SK-N-SH (cell line): ENCODE measurements around the gene POLR3B. TPM values are rescaled to one million over a fixed set of nuclear protein-coding genes. Genes with fewer than 3 reads are reported as not detected.
A peak's percentile ranks its signal among the peaks of the same experiment; 100 is the strongest.

Experiments used
- CTCF ChIA-PET: fragments of 300-600, 350-600 bp; formaldehyde crosslinking; extraction: SDS; loops from one replicate; lab custom pipeline; 2021; lab: Yijun Ruan, JAX
- POLR2A ChIA-PET: fragments of 350-600 bp; sonication (Branson Sonifier 250); formaldehyde crosslinking; extraction: SDS; loops from one replicate; lab custom pipeline; 2020; ENCODE audit warnings: antibody characterized with exemption, inconsistent platforms; lab: Yijun Ruan, JAX
- DNase-seq: peaks from one replicate; pipeline ENCODE4 v3.0.0; 2012
- H2AFZ ChIP-seq: fragments of 200-600 bp; sonication (generic); 2 replicates; pipeline ENCODE4 v1.8.1; 2016; ENCODE audit warnings: antibody characterized with exemption, mild to moderate bottlenecking, low read depth
- H3F3A ChIP-seq: fragments of 200-600 bp; sonication (generic); replicated peaks from 2 replicates; pipeline ENCODE3; 2016; ENCODE audit warnings: antibody characterized with exemption, mild to moderate bottlenecking; ENCODE audit not compliant: insufficient read depth
- H3K27ac ChIP-seq, 2 experiments: fragments of 200-500 bp in 1 of 2; fragments of 200-600 bp in 1 of 2; sonication (Bioruptor generic) in 1 of 2; sonication (generic), shearing (Covaris generic) in 1 of 2; 2 replicates each; pipeline versions ENCODE4 v1.5.1 to v1.6.1; 2014 to 2016; ENCODE audit warnings: low read depth in 2 of 2, inconsistent platforms in 1 of 2, low read length in 1 of 2, mild to moderate bottlenecking in 1 of 2, mixed read lengths in 1 of 2
- H3K27me3 ChIP-seq: fragments of 200-600 bp; sonication (generic), shearing (Covaris generic); 2 replicates; pipeline ENCODE4 v1.6.1; 2016; ENCODE audit warnings: mixed run types; ENCODE audit not compliant: insufficient read depth
- H3K36me3 ChIP-seq, 2 experiments: fragments of 200-500 bp in 1 of 2; fragments of 200-600 bp in 1 of 2; sonication (Bioruptor generic) in 1 of 2; sonication (generic) in 1 of 2; replicated peaks in 1 of 2; 2 replicates each; pipeline versions ENCODE3 to v1.5.1; 2014 to 2016; ENCODE audit warnings: low read length in 1 of 2, mild to moderate bottlenecking in 1 of 2; ENCODE audit not compliant: insufficient read depth in 2 of 2, control insufficient read depth in 1 of 2
- H3K4me1 ChIP-seq, 2 experiments: fragments of 200-500 bp in 1 of 2; fragments of 200-600 bp in 1 of 2; sonication (Bioruptor generic) in 1 of 2; sonication (generic), shearing (Covaris generic) in 1 of 2; 2 replicates each; pipeline versions ENCODE4 v1.5.1 to v1.6.1; 2014 to 2016; ENCODE audit warnings: low read depth in 1 of 2, low read length in 1 of 2, mixed run types in 1 of 2; ENCODE audit not compliant: insufficient read depth in 2 of 2, control insufficient read depth in 1 of 2
- H3K4me2 ChIP-seq: fragments of 200-600 bp; sonication (generic), shearing (Covaris generic); 2 replicates; pipeline ENCODE4 v1.6.1; 2017; ENCODE audit warnings: mixed run types
- H3K4me3 ChIP-seq, 2 experiments: fragments of 200-500 bp in 1 of 2; fragments of 200-600 bp in 1 of 2; sonication (Bioruptor generic) in 1 of 2; sonication (generic), shearing (Covaris generic) in 1 of 2; 2 replicates each; pipeline versions ENCODE4 v1.5.1 to v1.8.1; 2014 to 2016; ENCODE audit warnings: low read depth in 2 of 2, inconsistent platforms in 1 of 2, low read length in 1 of 2, mild to moderate bottlenecking in 1 of 2, mixed read lengths in 1 of 2, moderate library complexity in 1 of 2
- H3K79me2 ChIP-seq: fragments of 200-600 bp; sonication (generic); 2 replicates; pipeline ENCODE4 v1.8.1; 2017; ENCODE audit warnings: mild to moderate bottlenecking; ENCODE audit not compliant: insufficient read depth
- H3K9ac ChIP-seq: fragments of 200-600 bp; sonication (generic); 2 replicates; pipeline ENCODE4 v1.6.1; 2017; ENCODE audit warnings: mixed run types
- H3K9me2 ChIP-seq: fragments of 200-600 bp; sonication (generic); 2 replicates; pipeline ENCODE4 v1.6.1; 2017; ENCODE audit warnings: mixed run types
- H3K9me3 ChIP-seq: fragments of 200-600 bp; sonication (generic); 2 replicates; pipeline ENCODE4 v1.6.1; 2017; ENCODE audit warnings: mixed run types, mild to moderate bottlenecking, moderate library complexity
- H4K20me1 ChIP-seq: fragments of 200-600 bp; sonication (generic); 2 replicates; pipeline ENCODE4 v1.6.1; 2017; ENCODE audit warnings: mild to moderate bottlenecking, mixed run types; ENCODE audit not compliant: insufficient read depth
- FOXJ3 ChIP-seq: sonication (generic); formaldehyde crosslinking; IDR thresholded peaks from 2 replicates; pipeline ENCODE4 v1.5.1; 2020; ENCODE audit warnings: mild to moderate bottlenecking, missing genetic modification reagents
- GABPA ChIP-seq: IDR thresholded peaks from 2 replicates; pipeline ENCODE4 v1.4.0; 2012; ENCODE audit warnings: low read depth, mild to moderate bottlenecking
- MEF2A ChIP-seq: IDR thresholded peaks from 2 replicates; pipeline ENCODE4 v1.4.0; 2012; ENCODE audit warnings: low read depth, borderline replicate concordance
- MXI1 ChIP-seq: IDR thresholded peaks from 2 replicates; pipeline ENCODE4 v1.6.1; 2012; ENCODE audit warnings: mild to moderate bottlenecking, low read depth, low read length, improper control_type of control experiment
- NRF1 ChIP-seq: IDR thresholded peaks from 2 replicates; pipeline ENCODE4 v1.6.1; 2012; ENCODE audit warnings: low read depth, mild to moderate bottlenecking, low read length
- POLR2AphosphoS5 ChIP-seq: IDR thresholded peaks from 2 replicates; pipeline ENCODE4 v1.6.1; 2012; ENCODE audit warnings: low read depth, low read length
- RAD21 ChIP-seq: IDR thresholded peaks from 2 replicates; pipeline ENCODE4 v1.6.1; 2012; ENCODE audit warnings: mild to moderate bottlenecking, low read length
- RFX5 ChIP-seq: IDR thresholded peaks from 2 replicates; pipeline ENCODE4 v1.6.1; 2012; ENCODE audit warnings: mild to moderate bottlenecking, improper control_type of control experiment, low read length
- SIN3A ChIP-seq: IDR thresholded peaks from 2 replicates; pipeline ENCODE4 v1.6.1; 2012; ENCODE audit warnings: low read depth, mild to moderate bottlenecking, low read length, moderate library complexity, borderline replicate concordance
- TCF12 ChIP-seq: IDR thresholded peaks from 2 replicates; pipeline ENCODE4 v1.4.0; 2012
- TEAD4 ChIP-seq: IDR thresholded peaks from 2 replicates; pipeline ENCODE4 v1.4.0; 2012; ENCODE audit warnings: mild to moderate bottlenecking, borderline replicate concordance; ENCODE audit not compliant: insufficient read depth
- YY1 ChIP-seq: IDR thresholded peaks from 2 replicates; pipeline ENCODE4 v1.4.0; 2012; ENCODE audit warnings: low read depth, mild to moderate bottlenecking
- WGBS: methylation state at CpG from one replicate; pipeline ENCODE4 v1.1.6; 2017; ENCODE audit warnings: low lambda C conversion rate; 5-methylcytosine and 5-hydroxymethylcytosine counted together
- polyA plus RNA-seq, 3 experiments: library from polyadenylated mRNA; depleted of rRNA; stranded (reverse); fragments of >200 nt; gene quantifications; 2 replicates each; pipeline ENCODE4 v1.2.3, GENCODE V29; 2012
- TF ChIP-seq, protein P1 (sequence below): IDR thresholded peaks from 2 replicates; pipeline ENCODE4 v1.4.0; 2012; ENCODE audit warnings: low read depth
- TF ChIP-seq, protein P2 (sequence below): fragments of 200-600 bp; sonication (generic); IDR thresholded peaks from 2 replicates; pipeline ENCODE4 v1.6.1; 2017; ENCODE audit warnings: antibody characterized with exemption, mild to moderate bottlenecking, moderate library complexity
- TF ChIP-seq, protein P3 (sequence below): fragments of 150-350 bp; IDR thresholded peaks from 2 replicates; pipeline ENCODE4 v1.6.1; 2017; ENCODE audit warnings: antibody characterized with exemption, low read length, low read depth, borderline replicate concordance

Gene POLR3B
- polyA plus RNA-seq, 1 of the 3 experiments (the other 2 are of a cell fraction): 3.3 TPM

- peaks cover 8% of the 10 kb centered on the region for H3F3A ChIP-seq
- H3K9ac ChIP-seq: peak overlapping the region; percentile 21; the same call in 1 of the 2 replicates
- H2AFZ ChIP-seq: peak overlapping the region; percentile 67
- 51% methylated on average over 7 of the region's 7 CpGs for WGBS
- H4K20me1 ChIP-seq: no peaks in the 10 kb centered on the region
- TF ChIP-seq TEAD4 (no peak), TCF12 (peak; percentile 54; the same call in 1 of the 2 replicates)
- ChIA-PET CTCF (interaction anchor here (0.9 kb wide), 1 partner anchor 28 kb away, joined by 3 read pairs; no protein-coding TSS in a partner anchor), POLR2A (no interaction called here)
- no peak overlapping the region for H3K4me3 ChIP-seq
- H3K9me3 ChIP-seq: no peaks in the 10 kb centered on the region
- H3K79me2 ChIP-seq: no peaks in the 10 kb centered on the region
- H3K27ac ChIP-seq: peak overlapping the region; percentile 58 to 76
- DNase-seq: no peak
- H3K9me2 ChIP-seq: no peaks in the 10 kb centered on the region
- peak overlapping the region; percentile 57 for H3K4me2 ChIP-seq
- no peaks in the 10 kb centered on the region for H3K36me3 ChIP-seq
- H3K4me1 ChIP-seq: peaks cover 5 to 16% of the 10 kb centered on the region in 2 experiments; a peak in 3 of 4 replicates
- no peaks in the 10 kb centered on the region for H3K27me3 ChIP-seq
These were observed 47.7 kb upstream of the POLR3B start for GRCh38 chr12:106309671-106310505.

- Histone ChIP-seq H3F3A (peaks cover 8% of the 10 kb centered on the region), H3K79me2 (no peaks in the 10 kb centered on the region), H3K4me1 (peaks cover 5 to 16% of the 10 kb centered on the region in 2 experiments; a peak in 3 of 4 replicates), H3K36me3 (peaks cover 0 to 2% of the 10 kb centered on the region in 2 experiments), H3K27ac (no peak overlapping the region; a peak in 2 of 4 replicates), H3K9me3 (no peaks in the 10 kb centered on the region), H3K4me2 (no peak overlapping the region), H3K4me3 (no peak overlapping the region), H3K9ac (no peak overlapping the region), H2AFZ (no peak overlapping the region), H3K9me2 (no peaks in the 10 kb centered on the region), H3K27me3 (no peaks in the 10 kb centered on the region), H4K20me1 (no peaks in the 10 kb centered on the region)
- no peak for DNase-seq
- ChIA-PET POLR2A (no interaction called here), CTCF (no interaction called here)
- 92% methylated on average over 5 of the region's 5 CpGs for WGBS
- TF ChIP-seq NRF1 (no peak), MXI1 (no peak), FOXJ3 (CRISPR knock-in tag) (no peak), SIN3A (no peak), RAD21 (no peak), YY1 (no peak)
- TF ChIP-seq, protein P1, sequence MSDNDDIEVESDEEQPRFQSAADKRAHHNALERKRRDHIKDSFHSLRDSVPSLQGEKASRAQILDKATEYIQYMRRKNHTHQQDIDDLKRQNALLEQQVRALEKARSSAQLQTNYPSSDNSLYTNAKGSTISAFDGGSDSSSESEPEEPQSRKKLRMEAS: no peak
These were observed 46.9 kb upstream of the POLR3B start for GRCh38 chr12:106310687-106311086.

DNA sequence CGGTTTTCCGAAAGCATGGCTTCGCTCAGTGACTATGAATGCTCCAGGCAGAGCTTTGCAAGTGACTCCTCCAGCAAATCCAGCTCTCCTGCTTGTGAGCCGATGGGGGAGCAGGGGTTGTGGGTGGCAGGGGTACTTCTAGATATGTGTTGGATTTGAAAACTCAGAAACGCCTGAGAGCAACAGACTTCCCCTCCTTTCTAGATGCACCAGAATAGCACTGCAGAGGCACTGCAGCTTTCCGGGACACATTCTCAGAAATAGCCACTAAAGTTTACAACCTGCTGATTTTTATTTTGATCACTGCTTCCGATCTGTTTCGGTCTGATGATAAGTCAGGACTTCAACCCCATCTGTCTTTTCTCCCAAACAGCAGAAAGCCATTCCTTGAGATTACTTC, 46.4 kb upstream of the POLR3B start:
- POLR2A ChIA-PET: no interaction called here
- no peaks in the 10 kb centered on the region for H4K20me1 ChIP-seq

More for the DNA sequence above, 46.4 kb upstream of the POLR3B start:
- CTCF ChIA-PET: no interaction called here
- H3K9ac ChIP-seq: no peak overlapping the region
- H3K4me2 ChIP-seq: no peak overlapping the region
- no peak overlapping the region for H3K4me3 ChIP-seq
- H3K36me3 ChIP-seq: peaks cover 0 to 3% of the 10 kb centered on the region in 2 experiments
- H3K27me3 ChIP-seq: no peaks in the 10 kb centered on the region
- H3K79me2 ChIP-seq: no peaks in the 10 kb centered on the region
- 90% methylated on average over 8 of the region's 8 CpGs for WGBS
- H3K27ac ChIP-seq: no peak overlapping the region
- TF ChIP-seq GABPA (no peak), MEF2A (no peak), RFX5 (no peak), POLR2AphosphoS5 (no peak)
- TF ChIP-seq, protein P2, sequence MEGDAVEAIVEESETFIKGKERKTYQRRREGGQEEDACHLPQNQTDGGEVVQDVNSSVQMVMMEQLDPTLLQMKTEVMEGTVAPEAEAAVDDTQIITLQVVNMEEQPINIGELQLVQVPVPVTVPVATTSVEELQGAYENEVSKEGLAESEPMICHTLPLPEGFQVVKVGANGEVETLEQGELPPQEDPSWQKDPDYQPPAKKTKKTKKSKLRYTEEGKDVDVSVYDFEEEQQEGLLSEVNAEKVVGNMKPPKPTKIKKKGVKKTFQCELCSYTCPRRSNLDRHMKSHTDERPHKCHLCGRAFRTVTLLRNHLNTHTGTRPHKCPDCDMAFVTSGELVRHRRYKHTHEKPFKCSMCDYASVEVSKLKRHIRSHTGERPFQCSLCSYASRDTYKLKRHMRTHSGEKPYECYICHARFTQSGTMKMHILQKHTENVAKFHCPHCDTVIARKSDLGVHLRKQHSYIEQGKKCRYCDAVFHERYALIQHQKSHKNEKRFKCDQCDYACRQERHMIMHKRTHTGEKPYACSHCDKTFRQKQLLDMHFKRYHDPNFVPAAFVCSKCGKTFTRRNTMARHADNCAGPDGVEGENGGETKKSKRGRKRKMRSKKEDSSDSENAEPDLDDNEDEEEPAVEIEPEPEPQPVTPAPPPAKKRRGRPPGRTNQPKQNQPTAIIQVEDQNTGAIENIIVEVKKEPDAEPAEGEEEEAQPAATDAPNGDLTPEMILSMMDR: no peak
- TF ChIP-seq, protein P3, sequence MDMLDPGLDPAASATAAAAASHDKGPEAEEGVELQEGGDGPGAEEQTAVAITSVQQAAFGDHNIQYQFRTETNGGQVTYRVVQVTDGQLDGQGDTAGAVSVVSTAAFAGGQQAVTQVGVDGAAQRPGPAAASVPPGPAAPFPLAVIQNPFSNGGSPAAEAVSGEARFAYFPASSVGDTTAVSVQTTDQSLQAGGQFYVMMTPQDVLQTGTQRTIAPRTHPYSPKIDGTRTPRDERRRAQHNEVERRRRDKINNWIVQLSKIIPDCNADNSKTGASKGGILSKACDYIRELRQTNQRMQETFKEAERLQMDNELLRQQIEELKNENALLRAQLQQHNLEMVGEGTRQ: no peak
- peaks cover 8% of the 10 kb centered on the region for H3F3A ChIP-seq
- H3K4me1 ChIP-seq: peaks cover 5 to 16% of the 10 kb centered on the region in 2 experiments; a peak in 3 of 4 replicates
- H3K9me3 ChIP-seq: no peaks in the 10 kb centered on the region
- H3K9me2 ChIP-seq: no peaks in the 10 kb centered on the region
- no peak for DNase-seq
- H2AFZ ChIP-seq: no peak overlapping the region
